HG03354 (cell line): ENCODE measurements around the gene IFNK.

Experiments used
- ATAC-seq: cut with Tn5 transposase; IDR thresholded peaks from one replicate; pipeline ENCODE4 v1.9.1; 2021; ENCODE audit warnings: mild to moderate bottlenecking; ENCODE audit not compliant: unreplicated experiment, poor library complexity, severe bottlenecking

The IFNK gene

DNA sequence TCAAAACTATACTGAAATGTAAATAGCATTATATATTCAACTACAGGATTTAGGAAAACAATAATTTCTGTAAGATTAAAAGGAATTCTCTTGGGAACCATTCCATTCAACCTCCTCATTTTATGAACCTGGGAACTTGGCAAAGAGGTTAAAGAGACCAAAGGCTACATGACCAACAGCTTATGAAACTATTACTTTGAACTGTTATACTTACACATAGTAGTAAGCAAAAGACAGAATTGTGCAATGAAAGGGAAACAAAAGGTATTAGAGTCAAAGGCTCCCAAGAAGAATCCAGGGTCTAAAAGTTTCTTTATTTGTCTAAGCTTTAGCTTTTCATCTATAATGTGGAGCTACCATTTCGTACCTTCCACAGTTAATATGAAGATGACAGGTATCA, 42.0 kb downstream of the IFNK start:
- no peak for ATAC-seq

DNA sequence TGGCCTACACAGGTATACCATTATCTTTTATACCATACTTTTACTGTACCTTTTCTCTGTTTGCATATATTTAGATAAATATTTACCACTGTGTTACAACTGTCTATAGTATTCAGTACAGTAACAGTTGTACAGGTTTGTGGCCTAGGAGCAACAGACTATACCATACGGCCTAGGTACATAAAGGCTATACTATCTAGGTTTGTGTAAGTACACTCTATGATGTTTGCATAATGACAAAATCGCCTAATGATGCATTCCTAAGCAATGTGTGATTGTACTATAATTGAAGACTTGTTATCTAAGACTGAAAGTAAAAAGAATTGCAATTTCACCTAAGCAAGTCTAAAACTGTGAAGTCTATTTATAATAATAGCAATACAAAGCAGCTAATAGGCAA, 45.3 kb downstream of the IFNK start:
- ATAC-seq: no peak

DNA sequence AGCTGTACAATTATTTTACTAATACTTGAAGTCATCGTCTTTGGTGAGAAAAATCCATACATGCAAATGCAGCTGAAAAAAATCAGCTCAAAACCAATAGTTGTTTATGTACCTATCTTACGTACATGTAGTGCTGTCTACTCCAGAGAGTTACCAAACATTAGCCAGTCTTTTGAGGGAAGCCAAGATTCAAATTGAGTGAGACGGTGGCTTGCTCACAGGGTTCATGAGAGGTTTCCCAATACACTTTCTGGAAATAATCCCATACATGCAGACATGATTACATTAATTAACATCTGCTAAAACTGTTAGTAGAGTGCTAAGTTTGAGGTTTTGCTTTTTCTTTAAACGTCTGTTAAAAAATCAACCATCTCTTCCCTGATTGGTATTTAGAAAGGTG, 46.9 kb downstream of the IFNK start:
- ATAC-seq: no peak

DNA sequence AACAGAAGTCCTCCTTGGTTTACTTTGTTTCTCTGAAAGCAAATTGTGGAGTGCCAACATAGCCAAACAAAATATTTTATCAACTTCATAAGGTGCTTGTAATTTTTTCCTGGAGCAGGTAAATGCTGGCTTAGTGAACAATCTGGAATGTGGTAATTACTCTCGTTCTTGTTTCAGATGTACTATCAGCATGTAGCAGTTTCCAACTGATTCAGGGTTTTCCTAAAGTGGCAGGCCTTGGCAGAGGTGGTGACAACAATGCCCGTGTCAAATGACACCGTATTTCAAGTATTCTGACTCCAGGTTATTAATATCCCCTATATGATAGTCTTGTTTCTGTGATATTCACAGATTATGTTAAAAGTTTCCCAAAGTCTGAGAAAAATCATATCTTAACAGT, 48.0 kb downstream of the IFNK start:
- ATAC-seq: no peak

DNA sequence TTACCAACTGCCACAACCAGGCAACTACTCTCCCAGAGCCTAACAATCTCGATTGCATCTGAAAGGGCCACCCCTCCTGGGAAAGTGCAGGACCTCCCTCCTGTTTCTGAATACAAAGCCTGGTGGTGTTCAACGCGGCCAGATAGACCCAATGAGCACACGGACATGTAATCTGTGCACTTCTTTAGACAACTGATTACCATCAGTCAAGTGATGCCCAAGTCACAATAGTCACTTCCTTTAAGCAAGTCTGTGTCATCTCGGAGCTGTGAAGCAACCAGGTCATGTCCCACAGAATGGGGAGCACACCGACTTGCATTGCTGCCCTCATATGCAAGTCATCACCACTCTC, 48.5 kb downstream of the IFNK start:
- ATAC-seq: peak; percentile 41

DNA sequence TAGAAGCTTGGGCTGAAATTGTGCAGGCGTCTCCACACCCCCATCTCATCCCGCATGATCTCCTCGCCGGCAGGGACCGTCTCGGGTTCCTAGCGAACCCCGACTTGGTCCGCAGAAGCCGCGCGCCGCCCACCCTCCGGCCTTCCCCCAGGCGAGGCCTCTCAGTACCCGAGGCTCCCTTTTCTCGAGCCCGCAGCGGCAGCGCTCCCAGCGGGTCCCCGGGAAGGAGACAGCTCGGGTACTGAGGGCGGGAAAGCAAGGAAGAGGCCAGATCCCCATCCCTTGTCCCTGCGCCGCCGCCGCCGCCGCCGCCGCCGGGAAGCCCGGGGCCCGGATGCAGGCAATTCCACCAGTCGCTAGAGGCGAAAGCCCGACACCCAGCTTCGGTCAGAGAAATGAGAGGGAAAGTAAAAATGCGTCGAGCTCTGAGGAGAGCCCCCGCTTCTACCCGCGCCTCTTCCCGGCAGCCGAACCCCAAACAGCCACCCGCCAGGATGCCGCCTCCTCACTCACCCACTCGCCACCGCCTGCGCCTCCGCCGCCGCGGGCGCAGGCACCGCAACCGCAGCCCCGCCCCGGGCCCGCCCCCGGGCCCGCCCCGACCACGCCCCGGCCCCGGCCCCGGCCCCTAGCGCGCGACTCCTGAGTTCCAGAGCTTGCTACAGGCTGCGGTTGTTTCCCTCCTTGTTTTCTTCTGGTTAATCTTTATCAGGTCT, 49.0 kb downstream of the IFNK start, which contains the start of gene C9orf72:
C9orf72 (minus strand) TSS at position 564 of the 716 bp plus-strand sequence. CDS start 6,361 bp downstream, outside the sequence.
- peak; percentile 67 for ATAC-seq

DNA sequence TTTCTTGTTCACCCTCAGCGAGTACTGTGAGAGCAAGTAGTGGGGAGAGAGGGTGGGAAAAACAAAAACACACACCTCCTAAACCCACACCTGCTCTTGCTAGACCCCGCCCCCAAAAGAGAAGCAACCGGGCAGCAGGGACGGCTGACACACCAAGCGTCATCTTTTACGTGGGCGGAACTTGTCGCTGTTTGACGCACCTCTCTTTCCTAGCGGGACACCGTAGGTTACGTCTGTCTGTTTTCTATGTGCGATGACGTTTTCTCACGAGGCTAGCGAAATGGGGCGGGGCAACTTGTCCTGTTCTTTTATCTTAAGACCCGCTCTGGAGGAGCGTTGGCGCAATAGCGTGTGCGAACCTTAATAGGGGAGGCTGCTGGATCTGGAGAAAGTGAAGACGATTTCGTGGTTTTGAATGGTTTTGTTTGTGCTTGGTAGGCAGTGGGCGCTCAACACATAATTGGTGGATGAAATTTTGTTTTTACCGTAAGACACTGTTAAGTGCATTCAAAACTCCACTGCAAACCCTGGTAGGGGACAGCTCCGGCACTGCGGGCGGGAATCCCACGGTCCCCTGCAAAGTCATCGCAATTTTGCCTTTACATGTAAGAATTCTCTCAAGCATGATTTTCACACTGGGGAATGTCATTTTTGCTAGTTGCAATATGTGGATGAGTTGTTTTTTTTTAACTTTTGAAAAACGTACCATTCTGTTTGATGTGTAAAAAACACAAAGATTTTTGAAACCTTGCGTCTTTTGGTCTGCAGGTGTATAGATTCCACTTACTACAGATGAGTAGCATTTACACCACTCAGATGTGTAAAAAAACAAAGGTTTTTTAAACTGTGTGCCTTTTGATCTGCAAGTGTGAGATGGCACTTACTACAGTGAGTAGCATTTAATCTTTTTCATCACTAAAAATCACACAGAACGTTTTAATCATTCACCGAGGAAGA, 49.8 kb downstream of the IFNK start:
- ATAC-seq: peak; percentile 89
